IPS-NIHi11 (cell line): ENCODE data around the gene PCDHGB2.
"Not testable (repeated sequence)": the region's sequence is repeated elsewhere in the genome, so short reads cannot be mapped to it uniquely, and the experiment has no call there.

Source experiments
- DNase-seq: peaks from one replicate; pipeline ENCODE4 v3.0.0; 2012; ENCODE audit warnings: mixed read lengths, low spot score

The PCDHGB2 gene

DNA sequence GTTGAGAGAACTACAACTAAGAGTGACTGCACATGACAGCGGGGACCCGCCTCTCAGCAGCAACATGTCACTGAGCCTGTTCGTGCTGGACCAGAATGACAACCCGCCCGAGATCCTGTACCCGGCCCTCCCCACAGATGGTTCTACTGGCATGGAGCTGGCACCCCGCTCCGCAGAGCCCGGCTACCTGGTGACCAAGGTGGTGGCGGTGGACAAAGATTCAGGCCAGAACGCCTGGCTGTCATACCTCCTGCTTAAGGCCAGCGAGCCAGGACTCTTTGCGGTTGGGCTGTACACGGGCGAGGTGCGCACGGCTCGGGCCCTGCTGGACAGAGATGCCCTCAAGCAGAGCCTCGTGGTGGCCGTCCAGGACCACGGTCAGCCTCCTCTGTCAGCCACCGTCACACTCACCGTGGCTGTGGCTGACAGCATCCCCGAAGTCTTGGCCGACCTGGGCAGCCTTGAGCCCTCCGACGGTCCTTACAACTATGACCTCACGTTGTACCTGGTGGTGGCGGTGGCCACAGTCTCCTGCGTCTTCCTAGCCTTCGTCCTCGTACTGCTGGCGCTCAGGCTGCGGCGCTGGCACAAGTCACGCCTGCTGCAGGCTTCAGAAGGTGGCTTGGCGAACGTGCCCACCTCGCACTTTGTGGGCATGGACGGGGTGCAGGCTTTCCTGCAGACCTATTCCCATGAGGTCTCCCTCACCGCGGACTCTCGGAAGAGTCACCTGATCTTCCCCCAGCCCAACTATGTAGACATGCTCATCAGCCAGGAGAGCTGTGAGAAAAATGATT lies 24.9 kb downstream of the PCDHGB2 start:
- no peak for DNase-seq

DNA sequence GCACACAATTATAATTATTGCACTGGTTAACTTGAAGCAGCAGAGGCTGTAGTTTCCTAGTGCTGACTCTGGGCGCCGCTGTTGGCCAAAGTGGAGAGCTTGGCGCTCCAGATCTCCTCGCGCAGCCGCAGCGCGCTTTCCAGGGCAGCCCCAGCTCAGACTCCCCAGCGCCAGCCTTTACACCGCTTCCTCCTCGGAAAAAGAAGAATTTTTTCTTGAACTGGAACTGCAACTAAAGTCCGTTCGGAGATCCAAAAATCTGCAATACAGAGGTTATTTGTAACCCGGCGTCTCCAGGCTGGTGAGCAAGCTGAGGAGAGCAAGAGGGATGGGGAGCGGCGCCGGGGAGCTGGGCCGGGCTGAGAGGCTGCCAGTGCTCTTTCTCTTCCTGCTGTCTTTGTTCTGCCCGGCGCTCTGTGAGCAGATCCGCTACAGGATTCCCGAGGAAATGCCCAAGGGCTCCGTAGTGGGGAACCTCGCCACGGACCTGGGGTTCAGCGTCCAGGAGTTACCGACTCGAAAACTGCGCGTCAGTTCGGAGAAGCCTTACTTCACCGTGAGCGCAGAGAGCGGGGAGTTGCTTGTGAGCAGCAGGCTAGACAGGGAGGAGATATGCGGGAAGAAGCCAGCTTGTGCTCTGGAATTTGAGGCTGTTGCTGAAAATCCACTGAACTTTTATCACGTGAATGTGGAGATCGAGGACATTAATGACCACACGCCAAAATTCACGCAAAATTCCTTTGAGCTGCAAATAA lies 27.9 kb downstream of the PCDHGB2 start, which contains the start of gene PCDHGB4:
Gene PCDHGB4 (plus strand): TSS at position 142 of the 755 bp plus-strand sequence. CDS start 187 bp downstream, at position 329.
- DNase-seq = peak; percentile 37

DNA sequence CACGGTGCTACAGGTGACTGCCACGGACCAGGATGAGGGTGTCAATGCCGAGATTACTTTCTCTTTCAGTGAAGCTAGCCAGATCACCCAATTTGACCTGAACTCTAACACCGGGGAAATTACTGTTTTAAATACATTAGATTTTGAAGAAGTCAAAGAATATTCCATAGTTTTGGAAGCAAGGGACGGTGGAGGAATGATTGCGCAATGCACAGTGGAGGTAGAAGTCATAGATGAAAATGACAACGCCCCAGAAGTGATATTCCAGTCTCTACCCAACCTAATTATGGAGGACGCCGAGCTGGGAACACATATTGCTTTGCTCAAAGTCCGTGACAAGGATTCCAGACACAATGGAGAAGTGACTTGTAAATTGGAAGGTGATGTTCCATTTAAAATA lies 28.9 kb downstream of the PCDHGB2 start:
- DNase-seq = no peak

DNA sequence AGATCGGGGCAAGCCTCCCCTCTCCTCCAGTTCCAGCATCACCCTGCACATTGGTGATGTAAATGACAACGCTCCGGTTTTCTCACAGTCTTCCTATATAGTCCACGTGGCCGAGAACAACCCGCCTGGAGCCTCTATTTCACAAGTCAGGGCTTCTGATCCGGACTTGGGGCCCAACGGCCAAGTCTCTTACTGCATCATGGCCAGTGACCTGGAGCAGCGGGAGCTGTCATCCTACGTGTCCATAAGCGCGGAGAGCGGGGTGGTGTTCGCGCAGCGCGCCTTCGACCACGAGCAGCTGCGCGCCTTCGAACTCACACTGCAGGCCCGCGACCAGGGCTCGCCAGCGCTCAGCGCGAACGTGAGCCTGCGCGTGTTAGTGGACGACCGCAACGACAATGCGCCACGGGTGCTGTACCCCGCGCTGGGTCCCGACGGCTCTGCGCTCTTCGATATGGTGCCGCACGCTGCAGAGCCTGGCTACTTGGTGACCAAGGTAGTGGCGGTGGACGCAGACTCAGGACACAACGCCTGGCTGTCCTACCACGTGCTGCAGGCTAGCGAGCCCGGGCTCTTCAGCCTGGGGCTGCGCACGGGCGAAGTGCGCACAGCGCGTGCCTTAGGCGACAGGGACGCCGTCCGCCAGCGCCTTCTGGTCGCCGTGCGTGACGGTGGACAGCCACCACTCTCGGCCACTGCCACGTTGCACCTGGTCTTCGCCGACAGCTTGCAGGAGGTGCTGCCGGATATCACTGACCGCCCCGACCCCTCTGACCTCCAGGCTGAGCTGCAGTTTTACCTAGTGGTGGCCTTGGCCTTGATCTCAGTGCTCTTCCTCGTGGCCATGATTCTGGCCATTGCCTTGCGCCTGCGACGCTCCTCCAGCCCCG lies 29.6 kb downstream of the PCDHGB2 start:
- no peak for DNase-seq

DNA sequence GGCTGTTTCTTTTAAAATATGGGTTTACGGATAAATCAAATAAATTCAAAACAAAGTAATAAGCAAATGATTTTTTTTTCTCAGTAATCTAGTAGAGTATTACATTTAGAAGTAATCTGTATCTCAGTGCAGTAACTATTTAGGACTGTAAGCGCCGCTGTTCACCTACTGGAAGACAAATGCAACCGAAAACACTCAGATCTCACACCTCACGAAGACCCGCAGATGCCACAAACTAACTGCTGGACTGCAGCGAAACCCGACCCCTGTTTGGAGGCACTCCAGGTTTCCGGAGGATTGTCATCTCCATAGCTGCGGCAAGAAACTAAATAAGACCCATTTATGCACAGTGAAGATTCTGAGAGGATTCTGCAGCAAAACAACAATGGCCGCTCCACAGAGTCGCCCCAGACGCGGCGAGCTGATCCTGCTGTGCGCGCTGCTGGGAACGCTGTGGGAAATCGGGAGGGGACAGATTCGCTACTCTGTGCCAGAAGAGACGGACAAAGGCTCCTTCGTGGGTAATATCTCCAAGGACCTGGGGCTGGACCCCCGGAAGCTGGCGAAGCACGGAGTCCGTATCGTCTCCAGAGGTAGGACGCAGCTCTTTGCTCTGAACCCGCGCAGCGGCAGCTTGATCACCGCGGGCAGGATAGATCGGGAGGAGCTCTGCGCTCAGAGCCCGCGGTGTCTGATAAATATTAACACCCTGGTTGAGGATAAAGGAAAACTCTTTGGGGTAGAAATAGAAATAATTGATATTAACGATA lies 32.8 kb downstream of the PCDHGB2 start, which contains the start of gene PCDHGA8:
Gene PCDHGA8 (plus strand): TSS at position 205 of the 770 bp plus-strand sequence. CDS start 181 bp downstream, at position 386.
- DNase-seq = no peak

DNA sequence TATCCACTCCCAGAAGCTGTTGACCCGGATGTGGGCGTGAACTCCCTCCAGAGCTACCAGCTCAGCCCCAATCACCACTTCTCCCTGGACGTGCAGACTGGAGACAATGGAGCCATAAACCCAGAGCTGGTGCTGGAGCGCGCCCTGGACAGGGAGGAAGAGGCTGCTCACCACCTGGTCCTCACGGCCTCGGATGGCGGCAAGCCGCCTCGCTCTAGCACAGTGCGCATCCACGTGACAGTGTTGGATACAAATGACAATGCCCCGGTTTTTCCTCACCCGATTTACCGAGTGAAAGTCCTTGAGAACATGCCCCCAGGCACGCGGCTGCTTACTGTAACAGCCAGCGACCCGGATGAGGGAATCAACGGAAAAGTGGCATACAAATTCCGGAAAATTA lies 33.5 kb downstream of the PCDHGB2 start:
- DNase-seq = no peak

DNA sequence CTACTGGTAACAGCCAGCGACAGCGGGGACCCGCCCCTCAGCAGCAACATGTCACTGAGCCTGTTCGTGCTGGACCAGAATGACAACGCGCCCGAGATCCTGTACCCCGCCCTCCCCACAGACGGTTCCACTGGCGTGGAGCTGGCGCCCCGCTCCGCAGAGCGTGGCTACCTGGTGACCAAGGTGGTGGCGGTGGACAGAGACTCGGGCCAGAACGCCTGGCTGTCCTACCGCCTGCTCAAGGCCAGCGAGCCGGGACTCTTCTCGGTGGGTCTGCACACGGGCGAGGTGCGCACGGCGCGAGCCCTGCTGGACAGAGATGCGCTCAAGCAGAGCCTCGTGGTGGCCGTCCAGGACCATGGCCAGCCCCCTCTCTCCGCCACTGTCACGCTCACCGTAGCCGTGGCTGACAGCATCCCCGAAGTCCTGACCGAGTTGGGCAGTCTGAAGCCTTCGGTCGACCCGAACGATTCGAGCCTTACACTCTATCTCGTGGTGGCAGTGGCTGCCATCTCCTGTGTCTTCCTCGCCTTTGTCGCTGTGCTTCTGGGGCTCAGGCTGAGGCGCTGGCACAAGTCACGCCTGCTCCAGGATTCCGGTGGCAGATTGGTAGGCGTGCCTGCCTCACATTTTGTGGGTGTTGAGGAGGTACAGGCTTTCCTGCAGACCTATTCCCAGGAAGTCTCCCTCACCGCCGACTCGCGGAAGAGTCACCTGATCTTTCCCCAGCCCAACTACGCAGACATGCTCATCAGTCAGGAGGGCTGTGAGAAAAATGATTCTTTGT lies 34.8 kb downstream of the PCDHGB2 start:
- not testable (repeated sequence) for DNase-seq

DNA sequence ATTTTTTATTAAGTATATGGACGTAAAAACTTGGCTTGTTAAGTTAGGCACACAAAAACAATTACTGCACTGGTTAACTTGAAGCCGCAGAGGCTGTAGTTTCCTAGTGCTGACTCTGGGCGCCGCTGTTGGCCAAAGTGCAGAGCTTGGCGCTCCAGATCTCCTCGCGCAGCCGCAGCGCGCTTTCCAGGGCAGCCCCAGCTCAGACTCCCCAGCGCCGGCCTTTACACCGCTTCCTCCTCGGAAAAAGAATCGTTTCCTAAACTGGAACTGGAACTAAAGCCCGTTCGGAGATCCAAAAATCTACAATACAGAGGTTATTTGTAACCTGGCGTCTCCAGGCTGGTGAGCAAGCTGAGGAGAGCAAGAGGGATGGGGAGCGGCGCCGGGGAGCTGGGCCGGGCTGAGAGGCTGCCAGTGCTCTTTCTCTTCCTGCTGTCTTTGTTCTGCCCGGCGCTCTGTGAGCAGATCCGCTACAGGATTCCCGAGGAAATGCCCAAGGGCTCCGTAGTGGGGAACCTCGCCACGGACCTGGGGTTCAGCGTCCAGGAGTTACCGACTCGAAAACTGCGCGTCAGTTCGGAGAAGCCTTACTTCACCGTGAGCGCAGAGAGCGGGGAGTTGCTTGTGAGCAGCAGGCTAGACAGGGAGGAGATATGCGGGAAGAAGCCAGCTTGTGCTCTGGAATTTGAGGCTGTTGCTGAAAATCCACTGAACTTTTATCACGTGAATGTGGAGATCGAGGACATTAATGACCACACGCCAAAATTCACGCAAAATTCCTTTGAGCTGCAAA lies 38.2 kb downstream of the PCDHGB2 start, which contains the start of gene PCDHGB5:
Gene PCDHGB5 (plus strand): TSS at position 192 of the 796 bp plus-strand sequence. CDS start 181 bp downstream, at position 373.
- not testable (repeated sequence) for DNase-seq

DNA sequence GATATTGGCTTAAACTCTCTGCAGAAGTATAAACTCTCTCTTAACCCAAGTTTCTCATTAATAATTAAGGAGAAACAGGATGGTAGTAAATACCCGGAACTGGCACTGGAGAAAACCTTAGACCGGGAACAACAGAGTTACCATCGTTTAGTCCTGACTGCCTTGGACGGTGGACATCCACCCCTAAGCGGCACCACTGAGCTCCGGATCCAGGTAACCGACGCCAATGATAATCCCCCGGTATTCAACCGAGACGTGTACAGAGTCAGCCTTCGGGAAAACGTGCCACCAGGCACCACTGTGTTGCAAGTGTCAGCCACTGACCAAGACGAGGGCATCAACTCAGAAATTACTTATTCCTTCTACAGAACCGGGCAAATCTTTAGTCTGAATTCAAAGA lies 38.8 kb downstream of the PCDHGB2 start:
- no peak for DNase-seq

DNA sequence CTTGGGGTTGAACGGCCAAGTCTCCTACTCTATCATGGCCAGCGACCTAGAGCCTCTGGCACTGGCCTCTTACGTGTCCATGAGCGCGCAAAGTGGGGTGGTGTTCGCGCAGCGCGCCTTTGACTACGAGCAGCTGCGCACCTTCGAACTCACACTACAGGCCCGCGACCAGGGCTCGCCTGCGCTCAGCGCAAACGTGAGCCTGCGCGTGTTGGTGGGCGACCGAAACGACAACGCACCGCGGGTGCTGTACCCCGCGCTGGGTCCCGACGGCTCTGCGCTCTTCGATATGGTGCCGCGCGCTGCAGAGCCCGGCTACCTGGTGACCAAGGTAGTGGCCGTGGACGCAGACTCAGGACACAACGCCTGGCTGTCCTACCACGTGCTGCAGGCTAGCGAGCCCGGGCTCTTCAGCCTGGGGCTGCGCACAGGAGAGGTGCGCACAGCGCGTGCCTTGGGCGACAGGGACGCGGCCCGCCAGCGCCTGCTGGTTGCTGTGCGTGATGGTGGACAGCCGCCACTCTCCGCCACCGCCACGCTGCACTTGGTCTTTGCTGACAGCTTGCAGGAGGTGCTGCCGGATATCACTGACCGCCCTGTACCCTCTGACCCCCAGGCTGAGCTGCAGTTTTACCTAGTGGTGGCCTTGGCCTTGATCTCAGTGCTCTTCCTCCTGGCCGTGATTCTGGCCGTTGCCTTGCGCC lies 39.9 kb downstream of the PCDHGB2 start:
- DNase-seq = no peak

DNA sequence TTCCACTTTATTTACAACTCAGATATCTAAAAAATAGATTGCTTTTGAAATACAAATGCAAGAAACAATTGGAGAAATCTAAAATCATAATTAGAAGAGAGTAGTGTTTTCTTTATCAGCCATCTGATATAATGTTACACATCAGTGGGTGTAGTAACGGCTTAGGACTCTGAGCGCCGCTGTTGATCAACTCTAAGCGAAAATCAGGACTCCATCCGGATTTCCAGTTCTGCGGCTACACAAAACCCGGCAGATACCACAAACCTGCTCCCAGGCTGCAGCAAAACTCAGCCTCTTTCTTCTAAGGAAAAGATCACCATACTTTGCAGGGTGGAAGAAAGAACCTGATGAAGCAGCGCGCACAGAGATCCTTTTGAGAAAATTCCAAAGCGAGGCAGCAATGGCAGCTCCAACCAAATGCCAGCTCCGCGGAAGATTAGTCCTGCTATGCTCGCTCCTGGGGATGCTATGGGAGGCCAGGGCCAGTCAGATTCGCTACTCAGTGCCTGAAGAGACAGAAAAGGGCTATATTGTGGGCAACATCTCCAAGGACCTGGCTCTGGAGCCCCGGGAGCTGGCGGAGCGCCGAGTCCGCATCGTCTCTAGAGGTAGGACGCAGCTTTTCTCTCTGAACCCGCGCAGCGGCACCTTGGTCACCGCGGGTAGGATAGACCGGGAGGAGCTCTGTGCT lies 42.9 kb downstream of the PCDHGB2 start, which contains the start of gene PCDHGA9:
Gene PCDHGA9 (plus strand): TSS at position 226 of the 691 bp plus-strand sequence. CDS start 175 bp downstream, at position 401.
- peak; percentile 58 for DNase-seq

DNA sequence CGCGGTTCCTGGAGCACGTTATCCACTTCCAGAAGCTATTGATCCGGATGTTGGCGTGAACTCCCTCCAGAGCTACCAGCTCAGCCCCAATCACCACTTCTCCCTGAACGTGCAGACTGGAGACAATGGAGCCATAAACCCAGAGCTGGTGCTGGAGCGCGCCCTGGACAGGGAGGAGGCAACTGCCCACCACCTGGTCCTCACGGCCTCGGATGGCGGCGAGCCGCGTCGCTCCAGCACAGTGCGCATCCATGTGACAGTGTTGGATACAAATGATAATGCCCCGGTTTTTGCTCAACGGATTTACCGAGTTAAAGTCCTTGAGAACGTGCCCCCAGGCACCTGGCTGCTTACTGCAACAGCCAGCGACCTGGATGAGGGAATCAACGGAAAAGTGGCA lies 43.6 kb downstream of the PCDHGB2 start:
- DNase-seq = no peak

DNA sequence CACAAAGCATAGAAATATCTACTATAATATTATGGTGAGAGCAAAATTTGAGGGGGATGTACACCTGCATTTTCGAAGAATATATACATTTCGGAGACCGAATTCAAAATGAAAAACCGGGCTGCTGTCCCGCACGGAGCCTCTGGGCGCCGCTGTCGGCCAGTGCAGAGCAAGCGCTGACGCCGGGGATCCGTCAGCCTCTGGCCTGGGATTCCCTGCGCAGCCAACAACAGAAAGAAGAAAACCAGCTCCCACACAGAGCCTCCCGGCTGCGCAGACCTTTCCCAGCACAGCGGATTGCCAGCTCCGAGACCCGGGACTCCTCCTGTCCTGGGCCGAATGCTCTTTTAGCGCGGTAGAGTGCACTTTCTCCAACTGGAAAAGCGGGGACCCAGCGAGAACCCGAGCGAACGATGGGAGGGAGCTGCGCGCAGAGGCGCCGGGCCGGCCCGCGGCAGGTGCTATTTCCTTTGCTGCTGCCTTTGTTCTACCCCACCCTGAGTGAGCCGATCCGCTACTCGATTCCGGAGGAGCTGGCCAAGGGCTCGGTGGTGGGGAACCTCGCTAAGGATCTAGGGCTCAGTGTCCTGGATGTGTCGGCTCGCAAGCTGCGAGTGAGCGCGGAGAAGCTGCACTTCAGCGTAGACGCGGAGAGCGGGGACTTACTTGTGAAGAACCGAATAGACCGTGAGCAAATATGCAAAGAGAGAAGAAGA lies 48.2 kb downstream of the PCDHGB2 start, which contains the start of gene PCDHGB6:
Gene PCDHGB6 (plus strand): TSS at position 232 of the 716 bp plus-strand sequence. CDS start 182 bp downstream, at position 414.
- peak; percentile 77 for DNase-seq

DNA sequence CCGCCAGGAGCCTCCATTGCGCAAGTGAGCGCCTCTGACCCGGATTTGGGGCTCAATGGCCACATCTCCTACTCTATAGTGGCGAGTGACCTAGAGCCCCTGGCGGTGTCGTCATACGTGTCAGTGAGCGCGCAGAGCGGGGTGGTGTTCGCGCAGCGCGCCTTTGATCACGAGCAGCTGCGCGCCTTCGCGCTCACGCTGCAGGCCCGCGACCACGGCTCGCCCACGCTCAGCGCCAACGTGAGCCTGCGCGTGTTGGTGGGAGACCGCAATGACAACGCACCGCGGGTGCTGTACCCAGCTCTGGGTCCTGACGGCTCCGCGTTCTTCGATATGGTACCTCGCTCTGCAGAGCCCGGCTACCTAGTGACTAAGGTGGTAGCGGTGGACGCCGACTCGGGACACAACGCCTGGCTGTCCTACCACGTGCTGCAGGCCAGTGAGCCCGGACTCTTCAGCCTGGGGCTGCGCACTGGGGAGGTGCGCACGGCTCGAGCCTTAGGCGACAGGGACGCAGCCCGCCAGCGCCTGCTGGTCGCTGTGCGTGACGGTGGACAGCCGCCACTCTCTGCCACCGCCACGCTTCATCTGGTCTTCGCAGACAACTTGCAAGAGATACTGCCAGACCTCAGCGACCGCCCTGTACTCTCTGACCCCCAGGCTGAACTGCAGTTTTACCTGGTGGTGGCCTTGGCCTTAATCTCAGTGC lies 50.0 kb downstream of the PCDHGB2 start:
- no peak for DNase-seq

DNA sequence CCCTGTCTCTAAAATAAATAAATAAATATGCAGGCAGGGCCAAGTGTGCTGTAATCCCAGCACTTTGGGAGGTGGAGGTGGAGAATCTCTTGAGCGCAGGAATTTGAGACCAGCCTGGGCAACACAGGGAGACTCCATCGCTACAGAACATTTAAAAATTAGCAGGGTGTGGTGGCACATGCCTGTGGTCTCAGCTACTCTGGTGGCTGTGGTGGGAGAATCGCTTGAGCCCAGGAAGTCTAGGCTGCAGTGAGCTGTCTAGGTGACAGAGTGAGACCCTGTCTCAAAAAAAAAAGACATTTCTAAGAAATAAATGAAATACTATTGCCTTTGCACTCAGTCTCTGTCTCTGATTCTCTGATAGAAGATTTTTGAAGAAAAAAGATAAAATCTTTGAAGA lies 51.8 kb downstream of the PCDHGB2 start:
- no peak for DNase-seq
